Astrocyte of the cerebellum (primary cell): Measurements from ENCODE around the gene CCNQ.

Experiments used
- DNase-seq: peaks from one replicate; pipeline ENCODE4 v3.0.0-alpha.2; 2011; ENCODE audit warnings: low read depth
- H3K4me3 ChIP-seq: 2 replicates; pipeline ENCODE4 v1.5.1; 2011; ENCODE audit warnings: mild to moderate bottlenecking, low read depth, low read length, moderate library complexity
- in situ Hi-C: cut with HindIII; loops from 2 replicates; pipeline ENCODE4 v1.10.0; 2017; ENCODE audit warnings: low sequenced_read_pairs
- TF ChIP-seq, protein P1 (sequence below): IDR thresholded peaks from 2 replicates; pipeline ENCODE4 v1.5.1; 2012; ENCODE audit warnings: low read length, low read depth, moderate library complexity, mild to moderate bottlenecking; ENCODE audit errors: missing control alignments

CCNQ gene

DNA sequence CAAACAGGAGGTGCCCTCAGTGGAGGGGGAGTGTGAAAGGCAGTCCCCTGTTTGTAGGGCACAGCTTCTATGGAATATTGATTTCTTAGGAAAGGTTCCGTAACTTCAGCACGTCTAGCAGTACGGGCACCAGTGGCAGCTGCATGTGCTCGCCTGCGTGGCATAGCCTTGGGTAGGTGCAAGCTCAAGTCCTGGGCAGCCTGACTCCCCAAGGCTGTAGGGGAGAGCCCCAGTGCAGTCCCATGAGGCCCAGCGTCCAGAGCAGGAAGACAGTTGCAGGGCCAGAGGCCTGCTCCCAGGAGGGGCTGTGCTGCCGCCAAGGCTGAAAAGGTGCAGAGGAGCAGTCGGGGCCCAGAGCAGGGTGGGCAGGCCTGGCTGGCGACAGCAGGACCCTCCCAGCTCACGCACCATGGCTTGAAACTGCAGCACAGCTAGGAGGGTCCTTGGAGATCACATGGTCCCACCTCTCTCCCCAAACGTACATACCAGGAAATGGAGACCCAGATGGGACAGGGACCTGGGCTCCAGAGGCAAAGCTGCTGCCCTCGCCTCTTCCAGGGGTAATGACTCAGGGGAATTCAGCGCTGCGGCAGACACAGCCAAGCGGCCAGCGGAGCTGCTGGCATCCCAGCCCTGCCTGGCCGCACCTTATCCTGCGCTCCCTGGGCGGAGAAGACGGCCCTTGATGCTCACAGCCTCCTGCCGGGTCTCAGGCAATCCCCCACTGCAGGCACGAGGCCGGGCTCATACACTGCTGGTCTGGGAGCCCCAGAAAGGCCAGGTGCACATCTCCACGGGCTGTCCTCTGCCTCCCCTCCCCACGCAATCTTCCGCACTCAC lies 42.0 kb upstream of the CCNQ start:
- in situ Hi-C loops: no loop called here
- TF ChIP-seq, protein P1, sequence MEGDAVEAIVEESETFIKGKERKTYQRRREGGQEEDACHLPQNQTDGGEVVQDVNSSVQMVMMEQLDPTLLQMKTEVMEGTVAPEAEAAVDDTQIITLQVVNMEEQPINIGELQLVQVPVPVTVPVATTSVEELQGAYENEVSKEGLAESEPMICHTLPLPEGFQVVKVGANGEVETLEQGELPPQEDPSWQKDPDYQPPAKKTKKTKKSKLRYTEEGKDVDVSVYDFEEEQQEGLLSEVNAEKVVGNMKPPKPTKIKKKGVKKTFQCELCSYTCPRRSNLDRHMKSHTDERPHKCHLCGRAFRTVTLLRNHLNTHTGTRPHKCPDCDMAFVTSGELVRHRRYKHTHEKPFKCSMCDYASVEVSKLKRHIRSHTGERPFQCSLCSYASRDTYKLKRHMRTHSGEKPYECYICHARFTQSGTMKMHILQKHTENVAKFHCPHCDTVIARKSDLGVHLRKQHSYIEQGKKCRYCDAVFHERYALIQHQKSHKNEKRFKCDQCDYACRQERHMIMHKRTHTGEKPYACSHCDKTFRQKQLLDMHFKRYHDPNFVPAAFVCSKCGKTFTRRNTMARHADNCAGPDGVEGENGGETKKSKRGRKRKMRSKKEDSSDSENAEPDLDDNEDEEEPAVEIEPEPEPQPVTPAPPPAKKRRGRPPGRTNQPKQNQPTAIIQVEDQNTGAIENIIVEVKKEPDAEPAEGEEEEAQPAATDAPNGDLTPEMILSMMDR: no peak
- H3K4me3 ChIP-seq: no peak overlapping the region
- no peak for DNase-seq

DNA sequence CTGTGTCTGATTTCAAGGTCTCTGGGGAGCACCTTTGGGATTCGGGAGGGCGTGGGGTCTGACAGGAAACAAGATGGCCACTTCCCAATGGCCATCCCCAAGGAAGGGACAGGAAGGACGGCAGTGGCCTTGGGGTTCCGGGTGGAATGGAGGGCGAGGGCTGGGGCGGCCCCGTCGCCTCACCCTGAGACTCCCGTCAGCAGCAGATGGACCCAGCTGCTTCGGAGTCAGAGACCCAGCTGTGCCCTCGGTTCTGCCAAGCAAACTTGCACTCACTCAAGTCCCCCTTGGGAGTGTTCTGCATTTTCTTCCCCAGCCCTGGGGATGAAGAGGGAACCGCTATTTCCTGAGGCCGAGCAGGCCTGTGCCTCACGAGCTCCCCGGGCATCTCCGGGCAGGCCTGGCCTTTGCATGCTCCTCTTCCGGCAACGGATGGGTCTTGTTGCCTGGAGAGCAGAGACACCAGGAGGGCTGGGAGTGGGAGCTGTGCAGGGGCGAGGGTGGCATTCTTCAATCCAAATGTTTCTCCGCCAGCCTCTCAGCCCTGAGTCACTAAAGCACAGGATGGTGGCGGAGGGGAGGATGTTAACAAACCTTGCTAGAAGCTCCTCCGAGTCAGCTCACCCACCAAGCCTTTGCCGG lies 41.2 kb upstream of the CCNQ start:
- TF ChIP-seq, protein P1: no peak
- H3K4me3 ChIP-seq: no peak overlapping the region
- in situ Hi-C loops: no loop called here
- no peak for DNase-seq

DNA sequence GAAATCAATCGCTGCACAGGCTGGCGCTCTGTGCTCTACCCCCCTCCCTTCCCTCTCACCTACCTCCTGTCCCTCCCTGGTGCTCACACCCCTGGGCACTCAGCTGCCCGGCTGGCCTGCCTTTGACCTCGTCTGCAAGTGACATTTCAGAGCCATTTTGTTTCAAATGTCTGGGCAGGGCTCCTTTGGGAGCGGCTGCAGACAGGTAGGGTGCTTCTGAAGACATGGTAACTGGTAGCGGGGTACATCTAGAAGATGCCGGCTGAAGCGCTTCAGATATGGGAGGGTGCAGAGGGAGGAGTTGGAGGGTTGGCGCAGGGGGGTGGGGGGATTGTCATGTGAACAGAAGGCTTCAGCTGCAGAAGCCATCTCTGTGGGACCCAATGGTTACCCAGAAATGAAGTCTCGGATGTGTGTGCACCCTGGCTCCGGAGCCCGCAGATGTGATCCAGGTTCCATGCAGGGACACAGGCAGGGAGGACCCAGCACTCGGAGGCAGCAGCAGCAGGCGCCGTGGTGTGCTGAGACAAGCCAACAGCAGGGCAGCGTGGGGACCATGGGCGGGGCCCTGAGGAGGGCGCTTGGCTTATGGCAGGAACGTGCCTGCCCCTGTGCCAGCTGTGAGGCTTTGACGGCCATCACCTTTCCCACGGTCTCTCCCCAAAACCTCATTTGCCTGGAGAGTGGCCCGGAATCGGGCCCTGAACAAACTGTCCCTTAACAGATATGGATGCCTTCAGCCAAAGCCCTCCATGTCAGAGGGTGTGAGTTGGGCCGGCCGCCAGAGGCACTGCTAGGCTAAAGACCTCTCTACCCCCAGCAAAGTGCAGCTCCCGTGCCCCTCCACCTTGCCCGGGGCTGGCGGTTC lies 40.5 kb upstream of the CCNQ start:
- no peak overlapping the region for H3K4me3 ChIP-seq
- DNase-seq: no peak
- TF ChIP-seq, protein P1: no peak
- in situ Hi-C loops: no loop called here

DNA sequence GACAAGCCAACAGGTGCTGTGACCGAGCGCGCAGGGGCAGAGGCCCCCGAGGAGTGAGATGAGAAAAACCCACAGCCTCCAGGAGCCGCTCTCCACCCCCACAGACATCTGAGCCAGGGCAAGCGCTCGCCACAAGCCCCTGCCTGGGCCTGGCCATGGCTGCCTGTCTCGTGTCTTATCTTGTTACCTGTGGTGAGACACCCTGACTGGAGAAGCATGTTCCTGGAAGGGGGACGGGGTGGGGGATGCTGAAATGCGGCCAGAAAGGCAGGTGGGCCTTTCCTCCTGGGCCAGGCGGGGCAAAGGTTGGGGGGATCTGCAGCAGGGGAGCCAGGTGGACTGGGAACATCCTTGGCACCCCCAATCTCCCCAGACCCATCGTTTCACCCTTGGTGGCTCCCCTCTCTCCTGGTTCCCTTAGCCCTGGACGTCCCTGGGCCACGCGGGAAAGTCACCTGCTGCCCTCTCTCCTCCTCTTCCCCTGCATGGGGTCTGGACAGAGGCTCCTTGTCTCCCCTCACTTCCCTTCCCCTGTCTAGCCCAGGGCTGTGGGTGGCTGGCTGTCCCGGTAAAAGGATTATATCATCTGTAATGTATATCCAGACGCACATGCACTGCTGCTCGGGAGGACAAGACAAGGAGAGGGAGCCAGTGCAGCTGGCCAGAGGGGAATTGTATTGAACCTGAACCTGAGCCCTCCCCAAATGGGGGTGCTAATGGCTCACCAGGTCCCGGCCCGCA lies 39.7 kb upstream of the CCNQ start:
- in situ Hi-C loops: no loop called here

DNA sequence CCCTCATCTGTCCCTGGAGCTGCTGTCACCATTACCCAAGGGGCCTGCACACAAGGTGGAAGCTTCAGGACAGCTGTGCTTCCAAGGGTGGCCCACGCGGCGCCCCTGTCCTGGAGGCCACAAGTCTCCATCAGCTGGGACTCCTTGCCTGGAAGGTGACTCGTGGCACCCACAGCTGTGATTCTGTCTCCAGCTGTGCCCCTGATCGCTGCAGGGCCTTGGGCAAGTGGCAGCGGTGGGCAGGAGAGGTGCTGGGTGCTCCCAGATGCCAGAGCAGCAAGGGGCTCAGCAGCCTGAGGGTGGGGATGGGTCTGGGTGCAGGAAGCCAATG lies 39.1 kb upstream of the CCNQ start:
- DNase-seq: no peak
- in situ Hi-C loops: no loop called here
- H3K4me3 ChIP-seq: no peak overlapping the region
- TF ChIP-seq, protein P1: no peak

More for the DNA sequence above, 39.7 kb upstream of the CCNQ start:
- H3K4me3 ChIP-seq: no peak overlapping the region
- TF ChIP-seq, protein P1: no peak
- DNase-seq: no peak
